ENCODE results near the gene ZNF324B.
"Not testable (repeated sequence)": the region's sequence is repeated elsewhere in the genome, so short reads cannot be mapped to it uniquely, and the experiment has no call there.

- TF ChIP-seq CTCF, POLR2A (IDR thresholded peaks at IDR 0.05): not testable (repeated sequence)
Observed at GRCh38 chr19:58448860-58449259, 2.6 kb upstream of the ZNF324B start.

Measured in esophagus squamous epithelium (tissue), 4 donors.